Hepatocyte (in vitro differentiated cells): ENCODE results near the gene TCF7L1.
"Not testable (repeated sequence)": the region's sequence is repeated elsewhere in the genome, so short reads cannot be mapped to it uniquely, and the experiment has no call there.

Experiments used
- EZH2phosphoT487 ChIP-seq: fragments of 200-600 bp; sonication (generic); IDR thresholded peaks from one replicate; pipeline ENCODE4 v1.6.1; 2018; ENCODE audit warnings: antibody characterized with exemption, mild to moderate bottlenecking, low read depth, moderate library complexity; ENCODE audit not compliant: unreplicated experiment, severe bottlenecking
- TF ChIP-seq, protein P1 (sequence below): fragments of 200-600 bp; sonication (generic); IDR thresholded peaks from 2 replicates; pipeline ENCODE4 v1.5.1; 2016; ENCODE audit warnings: antibody characterized with exemption, mild to moderate bottlenecking; ENCODE audit not compliant: poor library complexity

DNA sequence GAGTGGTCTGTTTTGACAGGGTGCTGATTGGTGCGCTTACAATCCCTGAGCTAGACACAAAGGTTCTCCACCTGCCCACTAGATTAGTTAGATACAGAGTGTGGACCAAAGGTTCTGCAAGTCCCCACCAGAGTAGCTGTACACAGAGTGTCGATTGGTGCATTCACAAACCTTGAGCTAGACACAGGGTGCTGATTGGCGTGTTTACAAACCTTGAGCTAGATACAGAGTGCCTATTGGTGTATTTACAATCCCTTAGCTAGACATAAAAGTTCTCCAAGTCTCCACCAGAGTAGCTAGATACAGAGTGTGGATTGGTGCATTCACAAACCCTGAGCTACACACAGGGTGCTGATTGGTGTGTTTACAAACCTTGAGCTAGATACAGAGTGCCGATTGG lies 200.7 kb downstream of the TCF7L1 start:
- TF ChIP-seq, protein P1, sequence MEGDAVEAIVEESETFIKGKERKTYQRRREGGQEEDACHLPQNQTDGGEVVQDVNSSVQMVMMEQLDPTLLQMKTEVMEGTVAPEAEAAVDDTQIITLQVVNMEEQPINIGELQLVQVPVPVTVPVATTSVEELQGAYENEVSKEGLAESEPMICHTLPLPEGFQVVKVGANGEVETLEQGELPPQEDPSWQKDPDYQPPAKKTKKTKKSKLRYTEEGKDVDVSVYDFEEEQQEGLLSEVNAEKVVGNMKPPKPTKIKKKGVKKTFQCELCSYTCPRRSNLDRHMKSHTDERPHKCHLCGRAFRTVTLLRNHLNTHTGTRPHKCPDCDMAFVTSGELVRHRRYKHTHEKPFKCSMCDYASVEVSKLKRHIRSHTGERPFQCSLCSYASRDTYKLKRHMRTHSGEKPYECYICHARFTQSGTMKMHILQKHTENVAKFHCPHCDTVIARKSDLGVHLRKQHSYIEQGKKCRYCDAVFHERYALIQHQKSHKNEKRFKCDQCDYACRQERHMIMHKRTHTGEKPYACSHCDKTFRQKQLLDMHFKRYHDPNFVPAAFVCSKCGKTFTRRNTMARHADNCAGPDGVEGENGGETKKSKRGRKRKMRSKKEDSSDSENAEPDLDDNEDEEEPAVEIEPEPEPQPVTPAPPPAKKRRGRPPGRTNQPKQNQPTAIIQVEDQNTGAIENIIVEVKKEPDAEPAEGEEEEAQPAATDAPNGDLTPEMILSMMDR, result not testable (repeated sequence)
- TF ChIP-seq EZH2phosphoT487, result not testable (repeated sequence)
